NCI-H82 treated with DMSO at 0.1 percent for 48 hours (cell line): Measurements from ENCODE around the gene SVEP1.
"Not testable (repeated sequence)": the region's sequence is repeated elsewhere in the genome, so short reads cannot be mapped to it uniquely, and the experiment has no call there.

Experiments used
- DNase-seq: peaks from one replicate; lab custom pipeline; 2025; ENCODE audit not compliant: unreplicated experiment; lab: John Stamatoyannopoulos, UW

The SVEP1 gene

GRCh38 chr9:110451726-110452125 lies 127.8 kb downstream of the SVEP1 start:
- no peak for DNase-seq

- no peak for DNase-seq
Measured at GRCh38 chr9:110447476-110447875, 132.1 kb downstream of the SVEP1 start.

GRCh38 chr9:110446171-110446570 lies 133.4 kb downstream of the SVEP1 start:
- DNase-seq: no peak

- DNase-seq: no peak
Measured at GRCh38 chr9:110444911-110445310, 134.6 kb downstream of the SVEP1 start.

GRCh38 chr9:110443866-110444220 lies 135.7 kb downstream of the SVEP1 start:
- no peak for DNase-seq

GRCh38 chr9:110443146-110443865 lies 136.2 kb downstream of the SVEP1 start:
- DNase-seq: peak; percentile 53

GRCh38 chr9:110440796-110441195 lies 138.7 kb downstream of the SVEP1 start:
- no peak for DNase-seq

GRCh38 chr9:110440172-110440571 lies 139.4 kb downstream of the SVEP1 start:
- peak; percentile 18 for DNase-seq

GRCh38 chr9:110432253-110432652 lies 147.3 kb downstream of the SVEP1 start:
- DNase-seq: no peak

- no peak for DNase-seq
Measured at GRCh38 chr9:110429453-110429852, 150.1 kb downstream of the SVEP1 start.

GRCh38 chr9:110427497-110428104 lies 151.9 kb downstream of the SVEP1 start:
- DNase-seq: peak; percentile 1

GRCh38 chr9:110426052-110426709 lies 153.4 kb downstream of the SVEP1 start:
- no peak for DNase-seq

GRCh38 chr9:110414471-110414870 lies 165.1 kb downstream of the SVEP1 start:
- DNase-seq: no peak

GRCh38 chr9:110410961-110411360 lies 168.6 kb downstream of the SVEP1 start:
- no peak for DNase-seq

GRCh38 chr9:110408598-110408997 lies 170.9 kb downstream of the SVEP1 start:
- no peak for DNase-seq

- no peak for DNase-seq
Measured at GRCh38 chr9:110405858-110406443, 173.6 kb downstream of the SVEP1 start.

- no peak for DNase-seq
Measured at GRCh38 chr9:110404473-110404872, 175.1 kb downstream of the SVEP1 start.

- no peak for DNase-seq
Measured at GRCh38 chr9:110399983-110400382, 179.6 kb downstream of the SVEP1 start.

- DNase-seq: not testable (repeated sequence)
Measured at GRCh38 chr9:110398992-110399391, 180.5 kb downstream of the SVEP1 start.

- DNase-seq: no peak
Measured at GRCh38 chr9:110391826-110392485, 187.6 kb downstream of the SVEP1 start.

- DNase-seq: no peak
Measured at GRCh38 chr9:110389148-110389750, 190.3 kb downstream of the SVEP1 start.
